DMS53 (cell line): ENCODE data around the gene XCR1.
A peak's percentile ranks its signal among the peaks of the same experiment; 100 is the strongest.
"Not testable (repeated sequence)": the region's sequence is repeated elsewhere in the genome, so short reads cannot be mapped to it uniquely, and the experiment has no call there.

ENCODE experiments used
- DNase-seq: peaks from one replicate; lab custom pipeline; 2025; lab: John Stamatoyannopoulos, UW

The XCR1 gene, protein sequence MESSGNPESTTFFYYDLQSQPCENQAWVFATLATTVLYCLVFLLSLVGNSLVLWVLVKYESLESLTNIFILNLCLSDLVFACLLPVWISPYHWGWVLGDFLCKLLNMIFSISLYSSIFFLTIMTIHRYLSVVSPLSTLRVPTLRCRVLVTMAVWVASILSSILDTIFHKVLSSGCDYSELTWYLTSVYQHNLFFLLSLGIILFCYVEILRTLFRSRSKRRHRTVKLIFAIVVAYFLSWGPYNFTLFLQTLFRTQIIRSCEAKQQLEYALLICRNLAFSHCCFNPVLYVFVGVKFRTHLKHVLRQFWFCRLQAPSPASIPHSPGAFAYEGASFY

DNA sequence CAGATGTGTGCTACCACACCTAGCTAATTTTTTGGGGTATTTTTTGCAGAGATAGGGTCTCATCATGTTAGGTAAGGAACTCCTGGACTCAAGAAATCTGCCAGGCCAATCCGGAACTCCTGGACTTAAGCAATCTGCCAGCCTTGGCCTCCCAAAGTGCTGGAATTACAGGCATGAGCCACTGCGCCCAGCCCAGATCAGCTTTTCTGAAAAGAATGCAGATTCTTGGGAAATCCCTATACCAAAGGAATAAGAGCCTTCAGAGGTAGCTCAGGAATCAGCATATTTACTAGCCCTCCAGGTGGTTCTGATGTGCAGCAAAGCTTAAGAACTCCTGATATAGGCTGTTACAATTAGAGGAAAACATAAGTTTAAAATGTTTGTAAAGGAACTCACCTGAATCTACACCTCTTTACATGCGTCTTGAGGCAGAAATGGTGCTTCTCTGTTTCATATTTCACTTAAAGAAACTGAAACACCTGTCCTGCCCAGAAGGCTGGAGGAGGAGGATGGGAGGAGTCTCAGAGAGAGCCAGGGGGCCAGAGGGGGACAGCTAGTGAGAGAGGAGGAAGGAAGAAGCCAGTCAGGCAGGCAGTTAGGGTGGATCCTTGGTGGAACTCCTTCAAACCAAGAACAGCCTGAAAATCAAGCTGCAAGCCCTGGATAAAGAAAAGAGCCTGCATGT, at the start of gene XCR1:
XCR1 (minus strand) TSS at position 463 of the 685 bp plus-strand sequence. CDS start 5,536 bp downstream, outside the sequence.
- DNase-seq: no peak

GRCh38 chr3:46076606-46077005, 49.3 kb upstream of the XCR1 start:
- DNase-seq: peak; percentile 13

- DNase-seq: no peak
These were observed 48.5 kb upstream of the XCR1 start for GRCh38 chr3:46075816-46076215.

DNA sequence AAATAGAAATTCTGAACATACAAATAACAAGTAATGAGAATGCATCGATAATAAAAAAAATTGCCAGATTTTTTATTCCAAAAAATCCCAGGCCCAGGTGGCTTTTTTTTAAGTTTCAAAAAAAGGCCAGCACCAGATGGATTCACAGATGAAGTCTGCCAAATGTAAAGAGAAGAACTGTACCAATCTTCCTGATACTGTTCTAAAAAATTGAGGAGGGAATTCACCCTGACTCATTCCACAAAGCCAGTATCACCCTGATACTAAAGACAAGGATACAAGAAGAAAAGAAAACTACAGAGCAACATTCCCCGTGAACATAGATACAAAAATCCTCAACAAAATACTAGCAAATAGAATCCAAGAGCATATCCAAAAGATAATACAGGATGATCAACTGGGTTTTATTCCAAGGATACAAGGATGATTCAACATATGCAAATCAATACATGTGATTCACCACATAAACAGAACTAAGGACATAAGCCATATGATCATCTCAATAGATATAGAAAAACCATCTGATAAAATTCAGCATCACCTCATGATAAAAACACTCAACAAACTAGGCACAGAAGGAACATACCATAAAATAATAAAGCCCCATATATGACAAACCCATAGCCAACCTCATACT, 44.1 kb upstream of the XCR1 start:
- no peak for DNase-seq

GRCh38 chr3:46070595-46071093, 43.4 kb upstream of the XCR1 start:
- no peak for DNase-seq

DNA sequence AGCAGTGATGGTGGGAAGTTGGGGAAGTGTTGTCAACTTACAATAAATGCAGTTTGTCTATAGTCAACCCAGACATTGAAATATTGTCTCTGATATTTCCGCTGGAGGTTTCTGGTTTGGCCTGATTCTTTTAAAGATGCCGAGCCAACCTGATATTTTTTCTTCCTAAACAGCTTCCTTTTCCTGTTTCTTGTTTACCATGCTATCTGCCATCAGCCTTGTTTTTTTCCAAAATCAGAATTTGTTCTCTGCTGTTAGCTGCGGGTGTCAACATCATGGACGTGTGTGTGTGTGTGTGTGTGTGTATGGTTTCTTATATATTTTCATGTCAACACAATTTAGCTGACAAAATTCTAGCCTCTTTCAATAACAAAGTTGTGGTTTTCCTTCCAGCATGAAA, 41.2 kb upstream of the XCR1 start:
- DNase-seq: no peak

DNA sequence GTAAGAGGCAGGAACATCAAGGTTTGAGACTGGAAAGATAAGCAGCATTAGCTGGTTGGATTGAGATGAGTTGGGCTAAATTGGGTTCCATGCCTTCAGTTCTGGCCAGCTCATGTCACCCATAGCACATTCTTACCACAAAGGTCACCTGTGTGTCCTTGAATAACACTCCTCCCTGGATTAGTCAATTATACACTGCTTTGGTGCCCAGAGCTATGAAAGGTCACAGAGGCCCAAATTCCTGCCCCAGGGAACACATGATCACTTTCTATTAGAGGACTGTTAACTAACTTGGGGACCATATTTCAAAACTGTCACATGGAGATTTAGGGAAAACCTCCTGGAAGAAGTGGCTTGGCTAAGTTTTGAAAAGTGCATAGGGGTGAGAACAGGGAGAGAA, 40.1 kb upstream of the XCR1 start:
- no peak for DNase-seq

GRCh38 chr3:46065750-46066256, 38.5 kb upstream of the XCR1 start:
- no peak for DNase-seq

- peak; percentile 83 for DNase-seq
These were observed 38.0 kb upstream of the XCR1 start for GRCh38 chr3:46065294-46065705.

DNA sequence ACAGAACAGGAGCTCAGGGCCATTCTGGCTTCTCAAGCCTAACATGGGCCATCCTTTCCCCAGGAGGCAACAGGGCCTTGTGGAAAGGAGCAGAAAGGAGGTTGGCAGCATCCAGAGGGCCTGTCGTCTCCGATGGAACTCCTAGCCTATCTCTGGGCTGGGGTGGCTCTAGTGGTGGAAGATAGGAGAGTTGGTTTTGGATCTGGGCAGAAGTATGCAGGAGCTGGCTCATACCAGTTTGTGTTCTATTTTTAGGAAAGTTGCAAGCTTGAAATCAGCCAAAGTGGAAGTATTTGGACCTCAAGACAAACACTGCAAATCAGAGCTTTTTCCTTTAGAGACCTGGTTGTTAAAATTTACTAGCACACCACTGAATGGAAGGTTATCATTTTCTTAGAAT, 35.4 kb upstream of the XCR1 start:
- DNase-seq: no peak

DNA sequence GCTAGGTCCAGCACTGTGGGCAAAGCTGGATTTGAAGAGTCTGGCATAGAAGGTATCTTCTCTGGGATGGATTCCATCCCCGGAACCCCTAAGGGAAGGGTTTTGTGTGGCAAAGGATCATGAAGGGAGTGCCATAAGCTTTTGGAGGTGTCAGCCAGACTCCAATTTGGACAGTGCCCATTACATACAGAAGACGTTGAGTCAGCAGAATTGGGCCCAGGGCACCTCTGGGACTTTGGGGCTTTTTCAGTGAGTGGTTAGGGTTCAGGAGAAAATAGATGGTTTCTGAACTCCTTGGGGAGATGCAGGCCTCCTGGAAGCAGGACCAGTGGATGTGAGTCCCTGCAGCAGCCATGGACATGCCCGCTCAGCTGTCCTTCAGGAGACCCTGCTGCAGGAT, 34.6 kb upstream of the XCR1 start:
- no peak for DNase-seq

DNA sequence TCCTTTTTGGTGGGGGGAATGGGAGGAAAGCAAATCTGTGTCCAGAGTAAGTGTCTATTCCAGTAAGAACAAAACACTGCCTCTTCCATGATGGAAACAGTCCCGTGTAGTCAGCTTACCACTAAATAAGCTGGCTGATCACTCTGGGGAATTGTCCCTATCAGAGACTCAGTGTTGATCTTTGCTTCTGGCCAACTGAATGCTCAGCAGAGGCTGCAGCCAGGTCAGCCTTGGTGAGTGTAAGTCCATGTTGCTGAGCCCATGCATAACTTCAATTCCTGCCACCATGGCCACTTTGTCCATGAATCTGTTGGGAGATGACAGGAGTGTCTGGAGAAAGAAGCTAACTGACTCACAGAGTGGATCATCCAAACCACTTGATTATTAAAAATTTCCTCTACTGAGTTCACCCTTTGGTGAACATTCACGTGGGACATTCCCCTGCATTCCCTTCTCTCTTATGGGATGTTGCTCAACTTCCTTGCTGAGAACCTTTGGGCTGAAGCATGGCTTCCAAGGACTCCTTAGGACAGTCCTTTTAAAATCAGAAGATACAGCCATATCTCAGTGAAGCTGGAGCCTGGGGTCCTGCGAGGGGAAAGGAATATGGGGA, 33.9 kb upstream of the XCR1 start:
- no peak for DNase-seq

DNA sequence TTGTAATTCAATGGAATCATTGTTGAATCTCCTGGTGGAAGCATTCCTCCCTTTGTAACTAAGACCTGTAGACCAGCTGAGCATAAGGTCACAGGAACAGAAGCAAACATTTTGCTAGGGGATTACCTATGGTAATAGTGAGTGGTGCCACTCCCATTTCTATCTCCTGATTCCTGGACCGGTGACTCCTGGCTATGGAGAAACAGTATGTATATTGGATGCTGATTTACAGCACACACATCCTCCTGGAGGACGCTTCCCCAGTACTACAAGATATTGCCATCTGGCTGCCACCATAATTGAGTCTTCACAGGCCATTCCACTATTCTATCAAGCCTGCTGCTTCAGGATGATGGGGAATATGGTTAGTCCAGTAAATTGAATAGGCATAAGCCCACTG, 33.3 kb upstream of the XCR1 start:
- no peak for DNase-seq

GRCh38 chr3:46059432-46059831, 32.1 kb upstream of the XCR1 start:
- DNase-seq: no peak

- DNase-seq: no peak
These were observed 31.7 kb upstream of the XCR1 start for GRCh38 chr3:46058981-46059380.

DNA sequence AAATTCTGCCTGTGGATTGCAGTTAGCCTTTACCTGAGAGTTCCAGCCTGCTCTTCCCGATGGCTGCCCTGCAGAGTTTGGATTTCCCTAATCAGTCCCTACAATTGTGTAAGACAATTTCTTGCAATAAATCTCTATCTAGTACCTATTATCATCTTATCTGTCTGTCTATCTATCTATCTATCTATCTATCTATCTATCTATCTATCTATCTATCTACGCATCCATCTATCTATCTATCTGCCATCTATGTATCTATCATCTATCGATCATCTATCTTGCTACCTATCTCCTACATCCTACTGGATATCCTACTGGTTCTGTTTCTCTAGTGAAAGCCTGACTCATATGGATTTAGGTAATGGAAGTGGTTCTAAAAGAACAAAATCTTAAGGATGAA, 30.4 kb upstream of the XCR1 start:
- no peak for DNase-seq

- no peak for DNase-seq
These were observed 29.4 kb upstream of the XCR1 start for GRCh38 chr3:46056686-46057085.

- not testable (repeated sequence) for DNase-seq
These were observed 26.7 kb upstream of the XCR1 start for GRCh38 chr3:46053761-46054515.

- not testable (repeated sequence) for DNase-seq
These were observed 26.0 kb upstream of the XCR1 start for GRCh38 chr3:46053265-46053664.

DNA sequence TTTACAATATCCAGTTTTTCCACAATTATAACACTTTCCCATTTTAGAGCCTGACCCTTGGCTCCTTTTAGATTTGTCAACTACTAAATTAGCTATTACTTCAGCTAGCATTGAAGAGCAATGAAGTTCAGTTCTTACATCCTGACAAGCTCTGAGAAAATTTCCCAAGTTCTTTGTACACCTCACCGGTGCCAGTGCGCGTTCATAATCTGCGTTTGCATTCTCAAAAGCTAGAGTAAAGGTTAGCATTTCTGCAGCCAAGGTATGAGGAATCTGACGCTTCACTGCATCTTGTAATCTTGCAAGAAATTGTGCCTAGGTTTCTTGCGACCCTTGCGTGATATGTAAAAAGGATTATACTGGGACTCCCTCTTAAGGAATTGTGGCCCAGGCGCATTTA, 25.2 kb upstream of the XCR1 start:
- no peak for DNase-seq

- no peak for DNase-seq
These were observed 21.8 kb upstream of the XCR1 start for GRCh38 chr3:46049093-46049492.

GRCh38 chr3:46046231-46046630, 18.9 kb upstream of the XCR1 start:
- not testable (repeated sequence) for DNase-seq
